Embryonic facial prominence (tissue), 1 donor: ENCODE results near the gene UNC93A.

Experiments
- DNase-seq: peaks from one replicate; pipeline ENCODE4 v3.0.0-alpha.2; 2016; ENCODE audit errors: extremely low spot score

The UNC93A gene

GRCh38 chr6:167293088-167293589 is 2.0 kb downstream of the UNC93A start:
- DNase-seq: no peak

- DNase-seq: no peak
These were observed 2.5 kb downstream of the UNC93A start for GRCh38 chr6:167293590-167294091.

- DNase-seq: no peak
These were observed 3.1 kb downstream of the UNC93A start for GRCh38 chr6:167294241-167294640.

- DNase-seq: no peak
These were observed 3.8 kb downstream of the UNC93A start for GRCh38 chr6:167294651-167295494.

GRCh38 chr6:167295495-167296292 is 4.6 kb downstream of the UNC93A start:
- DNase-seq: no peak

GRCh38 chr6:167296293-167296690 is 5.2 kb downstream of the UNC93A start:
- no peak for DNase-seq

- DNase-seq: no peak
These were observed 5.8 kb downstream of the UNC93A start for GRCh38 chr6:167296902-167297301.

- no peak for DNase-seq
These were observed 7.0 kb downstream of the UNC93A start for GRCh38 chr6:167298127-167298526.

- no peak for DNase-seq
These were observed 8.7 kb downstream of the UNC93A start for GRCh38 chr6:167299641-167300308.

- DNase-seq: no peak
These were observed 10.0 kb downstream of the UNC93A start for GRCh38 chr6:167300902-167301777.

- DNase-seq: no peak
These were observed 11.0 kb downstream of the UNC93A start for GRCh38 chr6:167302074-167302473.

GRCh38 chr6:167302796-167303195 is 11.7 kb downstream of the UNC93A start:
- DNase-seq: no peak

- no peak for DNase-seq
These were observed 12.8 kb downstream of the UNC93A start for GRCh38 chr6:167303675-167304625.

- DNase-seq: no peak
These were observed 13.8 kb downstream of the UNC93A start for GRCh38 chr6:167304912-167305311.

GRCh38 chr6:167305796-167306195 is 14.7 kb downstream of the UNC93A start:
- no peak for DNase-seq

- DNase-seq: no peak
These were observed 15.4 kb downstream of the UNC93A start for GRCh38 chr6:167306401-167306998.

GRCh38 chr6:167307342-167307955 is 16.3 kb downstream of the UNC93A start:
- DNase-seq: no peak

GRCh38 chr6:167308207-167308606 is 17.1 kb downstream of the UNC93A start:
- no peak for DNase-seq
